Stomach (tissue), 4 donors: ENCODE results near the gene ACYP2.

Experiments used
- CTCF ChIP-seq, 7 experiments: fragments of 450-650 bp in 4 of 7; fragments of 200-600 bp in 3 of 7; sonication (generic) in 3 of 7; IDR thresholded peaks; one replicate each; pipeline ENCODE4 v1.5.1; 2016 to 2019; ENCODE audit warnings: antibody characterized with exemption in 7 of 7, control low read depth in 2 of 7, mild to moderate bottlenecking in 1 of 7
- EP300 ChIP-seq: sonication (generic); formaldehyde crosslinking; IDR thresholded peaks from one replicate; pipeline ENCODE4 v1.6.1; 2017; ENCODE audit warnings: antibody characterized with exemption
- POLR2A ChIP-seq, 4 donors: fragments of 450-650 bp; IDR thresholded peaks; one replicate each; pipeline ENCODE4 v1.6.1; 2016; ENCODE audit warnings: antibody characterized with exemption in 4 of 4, control low read depth in 2 of 4, mild to moderate bottlenecking in 1 of 4, moderate library complexity in 1 of 4
- POLR2AphosphoS5 ChIP-seq, 3 donors: sonication (generic); formaldehyde crosslinking; IDR thresholded peaks; one replicate each; pipeline ENCODE4 v1.6.1; 2016; ENCODE audit warnings: antibody characterized with exemption in 3 of 3

- TF ChIP-seq CTCF (IDR thresholded peaks at IDR 0.05): no peak
- no peak for TF ChIP-seq POLR2A (IDR thresholded peaks at IDR 0.05)
- TF ChIP-seq EP300: no peak
- TF ChIP-seq POLR2AphosphoS5 (IDR thresholded peaks at IDR 0.05): no peak
Measured at GRCh38 chr2:54114936-54115283, 505 bp upstream of the ACYP2 start.
